PC-3 (cell line): Measurements from ENCODE around the gene DAPK1. TPM values are rescaled to one million over a fixed set of nuclear protein-coding genes. Genes with fewer than 3 reads are reported as not detected.

ENCODE experiments used
- ATAC-seq: fragments of 200-7000 bp; cut with Tn5 transposase; 2 replicates; pipeline ENCODE4 v1.9.1; 2020; ENCODE audit warnings: mild to moderate bottlenecking, moderate library complexity
- BruUV-seq: library from RNA; stranded (reverse); fragments of 400-500 nt; replicated peaks from 2 replicates; lab custom pipeline; 2021; lab: Mats Ljungman, UMichigan
- CTCF ChIA-PET: fragments of 300-600 bp; sonication (Branson Sonifier 250); formaldehyde crosslinking; loops from one replicate; lab custom pipeline; 2022; ENCODE audit warnings: antibody characterized with exemption; lab: Charles Lee
- POLR2A ChIA-PET: fragments of 300-600 bp; sonication (Branson Sonifier 250); formaldehyde crosslinking; loops from one replicate; lab custom pipeline; 2022; ENCODE audit warnings: antibody characterized with exemption; ENCODE audit not compliant: unreplicated experiment; lab: Charles Lee
- DNase-seq: peaks from one replicate; pipeline ENCODE4 v3.0.0-alpha.2; 2015
- H2AFZ ChIP-seq: fragments of 300-600 bp; sonication (generic); 2 replicates; pipeline ENCODE4 v1.6.0; 2016; ENCODE audit warnings: antibody characterized with exemption, low read length
- H3F3A ChIP-seq: fragments of 300-600 bp; sonication (generic); one replicate; pipeline ENCODE4 v1.6.0; 2017; ENCODE audit warnings: antibody characterized with exemption, low read length, control low read depth, mild to moderate bottlenecking; ENCODE audit not compliant: unreplicated experiment
- H3K27ac ChIP-seq: fragments of 300-600 bp; sonication (generic); 2 replicates; pipeline ENCODE4 v1.5.1; 2016; ENCODE audit warnings: mild to moderate bottlenecking, low read length
- H3K27me3 ChIP-seq: fragments of 300-600 bp; sonication (generic); 2 replicates; pipeline ENCODE4 v1.6.1; 2016; ENCODE audit warnings: low read length, mixed read lengths
- H3K36me3 ChIP-seq: fragments of 300-600 bp; sonication (generic); 2 replicates; pipeline ENCODE4 v1.6.1; 2016; ENCODE audit warnings: low read depth, mixed run types, low read length, mixed read lengths
- H3K4me1 ChIP-seq: fragments of 300-600 bp; sonication (generic); 2 replicates; pipeline ENCODE4 v1.5.1; 2016; ENCODE audit warnings: low read length; ENCODE audit not compliant: insufficient read depth
- H3K4me2 ChIP-seq: fragments of 300-600 bp; sonication (generic); 2 replicates; pipeline ENCODE4 v1.6.0; 2016; ENCODE audit warnings: low read length
- H3K4me3 ChIP-seq: fragments of 300-600 bp; sonication (generic); 2 replicates; pipeline ENCODE4 v1.5.1; 2016; ENCODE audit warnings: mild to moderate bottlenecking, low read length, mixed read lengths
- H3K79me2 ChIP-seq: fragments of 300-600 bp; sonication (generic); 2 replicates; pipeline ENCODE4 v1.6.1; 2017; ENCODE audit warnings: low read length, mixed read lengths
- H3K9ac ChIP-seq: fragments of 300-600 bp; sonication (generic); 2 replicates; pipeline ENCODE4 v1.6.0; 2016; ENCODE audit warnings: mild to moderate bottlenecking, low read length
- H3K9me2 ChIP-seq: fragments of 300-600 bp; sonication (generic); replicated peaks from 2 replicates; pipeline ENCODE4 v1.6.1; 2016; ENCODE audit warnings: mixed run types, low read length, mixed read lengths
- H3K9me3 ChIP-seq: fragments of 300-600 bp; sonication (generic); 2 replicates; pipeline ENCODE4 v1.6.1; 2016; ENCODE audit warnings: low read length, mixed read lengths
- H4K20me1 ChIP-seq: fragments of 300-600 bp; sonication (generic); 2 replicates; pipeline ENCODE4 v1.6.1; 2016; ENCODE audit warnings: low read length, mixed read lengths
- EZH2 ChIP-seq: fragments of 300-600 bp; sonication (generic); IDR thresholded peaks from one replicate; pipeline ENCODE4 v1.6.1; 2017; ENCODE audit warnings: antibody characterized with exemption, mild to moderate bottlenecking, low read length; ENCODE audit not compliant: unreplicated experiment
- EZH2phosphoT487 ChIP-seq: fragments of 300-600 bp; sonication (generic); IDR thresholded peaks from 2 replicates; pipeline ENCODE4 v1.6.1; 2018; ENCODE audit warnings: mild to moderate bottlenecking, antibody characterized with exemption, low read length, borderline replicate concordance
- intact Hi-C: fragments of 100-400 bp; cut with micrococcal nuclease; formaldehyde crosslinking; loops from 2 replicates; pipeline ENCODE4 v1.9.0; 2023
- total RNA-seq: library from RNA; depleted of rRNA; stranded (reverse); fragments of >200 nt; gene quantifications from 2 replicates; pipeline ENCODE4 v1.2.3, GENCODE V29; 2014
- TF ChIP-seq, protein P1 (sequence below): fragments of 300-600 bp; sonication (generic); conservative IDR thresholded peaks from 2 replicates; pipeline ENCODE4 v1.5.1; 2017; ENCODE audit warnings: antibody characterized with exemption, low read depth, mild to moderate bottlenecking, low read length

The DAPK1 gene
- total RNA-seq, 1 experiment from 2014 or later, result not detected

GRCh38 chr9:87527211-87527916 is 29.7 kb downstream of the DAPK1 start:
- Histone ChIP-seq H3F3A (no peaks in the 10 kb centered on the region), H4K20me1 (no peaks in the 10 kb centered on the region), H3K27ac (no peak overlapping the region), H3K9me2 (no peaks in the 10 kb centered on the region), H3K4me1 (no peaks in the 10 kb centered on the region), H3K9ac (no peak overlapping the region), H3K9me3 (no peaks in the 10 kb centered on the region), H3K79me2 (no peaks in the 10 kb centered on the region), H2AFZ (no peak overlapping the region), H3K4me2 (no peak overlapping the region), H3K4me3 (no peak overlapping the region), H3K36me3 (no peaks in the 10 kb centered on the region), H3K27me3 (no peaks in the 10 kb centered on the region; the same call in 1 of the 2 replicates)
- BruUV-seq, result no TSS peak
- ATAC-seq (no peak), DNase-seq (no peak)
- intact Hi-C loops, result no loop called here
- ChIA-PET POLR2A (no interaction called here), CTCF (no interaction called here)
- no peak for TF ChIP-seq EZH2phosphoT487
- TF ChIP-seq EZH2, result no peak
- TF ChIP-seq, protein P1, sequence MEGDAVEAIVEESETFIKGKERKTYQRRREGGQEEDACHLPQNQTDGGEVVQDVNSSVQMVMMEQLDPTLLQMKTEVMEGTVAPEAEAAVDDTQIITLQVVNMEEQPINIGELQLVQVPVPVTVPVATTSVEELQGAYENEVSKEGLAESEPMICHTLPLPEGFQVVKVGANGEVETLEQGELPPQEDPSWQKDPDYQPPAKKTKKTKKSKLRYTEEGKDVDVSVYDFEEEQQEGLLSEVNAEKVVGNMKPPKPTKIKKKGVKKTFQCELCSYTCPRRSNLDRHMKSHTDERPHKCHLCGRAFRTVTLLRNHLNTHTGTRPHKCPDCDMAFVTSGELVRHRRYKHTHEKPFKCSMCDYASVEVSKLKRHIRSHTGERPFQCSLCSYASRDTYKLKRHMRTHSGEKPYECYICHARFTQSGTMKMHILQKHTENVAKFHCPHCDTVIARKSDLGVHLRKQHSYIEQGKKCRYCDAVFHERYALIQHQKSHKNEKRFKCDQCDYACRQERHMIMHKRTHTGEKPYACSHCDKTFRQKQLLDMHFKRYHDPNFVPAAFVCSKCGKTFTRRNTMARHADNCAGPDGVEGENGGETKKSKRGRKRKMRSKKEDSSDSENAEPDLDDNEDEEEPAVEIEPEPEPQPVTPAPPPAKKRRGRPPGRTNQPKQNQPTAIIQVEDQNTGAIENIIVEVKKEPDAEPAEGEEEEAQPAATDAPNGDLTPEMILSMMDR, result no peak

DNA sequence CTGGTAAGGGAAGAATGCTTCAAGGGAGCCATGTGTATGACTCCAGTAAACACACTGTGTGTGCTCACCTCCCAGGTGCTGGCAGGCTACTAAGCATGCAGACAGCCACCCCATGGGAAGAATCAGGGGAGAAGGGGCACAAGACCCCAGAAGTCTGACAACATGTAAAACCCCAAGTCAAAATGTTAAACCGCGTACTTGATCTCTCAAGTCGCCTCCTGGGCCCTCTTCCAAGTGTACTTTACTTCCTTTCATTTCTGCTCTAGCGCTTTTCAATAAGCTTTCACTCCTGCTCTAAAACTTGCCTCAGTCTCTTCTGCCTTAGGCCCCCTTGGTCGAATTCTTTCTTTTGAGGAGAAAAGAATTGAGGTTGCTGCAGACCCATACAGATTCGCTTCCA is 31.3 kb downstream of the DAPK1 start:
- ChIA-PET POLR2A (no interaction called here), CTCF (no interaction called here)
- no peaks in the 10 kb centered on the region for H3K9me3 ChIP-seq
- no peaks in the 10 kb centered on the region; the same call in 1 of the 2 replicates for H3K27me3 ChIP-seq
- BruUV-seq, result no TSS peak
- no peak overlapping the region for H2AFZ ChIP-seq
- H3K27ac ChIP-seq, result no peak overlapping the region
- no peak overlapping the region for H3K4me2 ChIP-seq
- intact Hi-C loops, result no loop called here
- DNase-seq (no peak), ATAC-seq (no peak)
- H3F3A ChIP-seq, result no peaks in the 10 kb centered on the region
- H3K4me1 ChIP-seq, result no peaks in the 10 kb centered on the region
- no peak overlapping the region for H3K9ac ChIP-seq
- TF ChIP-seq EZH2phosphoT487 (no peak), EZH2 (no peak)
- TF ChIP-seq, protein P1, result no peak
- no peaks in the 10 kb centered on the region for H3K79me2 ChIP-seq
- no peaks in the 10 kb centered on the region for H4K20me1 ChIP-seq
- no peaks in the 10 kb centered on the region for H3K36me3 ChIP-seq
- no peaks in the 10 kb centered on the region for H3K9me2 ChIP-seq
- no peak overlapping the region for H3K4me3 ChIP-seq

- no peak overlapping the region for H2AFZ ChIP-seq
- TF ChIP-seq EZH2 (no peak), EZH2phosphoT487 (no peak)
- TF ChIP-seq, protein P1, result no peak
- no peaks in the 10 kb centered on the region for H3F3A ChIP-seq
- no TSS peak for BruUV-seq
- H3K27ac ChIP-seq, result no peak overlapping the region
- no peaks in the 10 kb centered on the region for H3K4me1 ChIP-seq
- CTCF ChIA-PET, result no interaction called here
- no peaks in the 10 kb centered on the region; the same call in 1 of the 2 replicates for H3K27me3 ChIP-seq
- H3K9ac ChIP-seq, result no peak overlapping the region
- intact Hi-C loops, result no loop called here
- no peaks in the 10 kb centered on the region for H3K9me2 ChIP-seq
- H3K4me3 ChIP-seq, result no peak overlapping the region
- POLR2A ChIA-PET, result no interaction called here
- no peak overlapping the region for H3K4me2 ChIP-seq
- no peaks in the 10 kb centered on the region for H3K36me3 ChIP-seq
- H4K20me1 ChIP-seq, result no peaks in the 10 kb centered on the region
- no peaks in the 10 kb centered on the region for H3K9me3 ChIP-seq
- H3K79me2 ChIP-seq, result no peaks in the 10 kb centered on the region
- ATAC-seq (no peak), DNase-seq (no peak)
Observed at GRCh38 chr9:87529671-87530070, 32.0 kb downstream of the DAPK1 start.
